Mesendoderm (in vitro differentiated cells): ENCODE data around the gene AHI1.
"Not testable (repeated sequence)": the region's sequence is repeated elsewhere in the genome, so short reads cannot be mapped to it uniquely, and the experiment has no call there.

ENCODE experiments used
- DNase-seq: peaks from one replicate; pipeline ENCODE4 v3.0.0; 2013
- H2AK5ac ChIP-seq: 2 replicates; pipeline ENCODE4 v1.6.1; 2013; ENCODE audit warnings: low read length, inconsistent platforms
- H2BK120ac ChIP-seq: 2 replicates; pipeline ENCODE4 v1.6.1; 2013; ENCODE audit warnings: low read depth, mild to moderate bottlenecking, low read length, moderate library complexity, mixed read lengths
- H2BK15ac ChIP-seq: replicated peaks from 2 replicates; pipeline ENCODE4 v1.6.1; 2013; ENCODE audit warnings: low read depth, mild to moderate bottlenecking, moderate library complexity
- H2BK5ac ChIP-seq: 2 replicates; pipeline ENCODE4 v1.6.1; 2013; ENCODE audit warnings: low read length, inconsistent platforms
- H3K18ac ChIP-seq: 2 replicates; pipeline ENCODE4 v1.6.1; 2013; ENCODE audit warnings: mild to moderate bottlenecking, low read length, mixed read lengths
- H3K23ac ChIP-seq: one replicate; pipeline ENCODE4 v1.6.1; 2013; ENCODE audit warnings: low read length
- H3K27ac ChIP-seq: 2 replicates; pipeline ENCODE4 v1.5.1; 2013; ENCODE audit warnings: low read depth, mild to moderate bottlenecking, inconsistent platforms, low read length, moderate library complexity
- H3K27me3 ChIP-seq: 2 replicates; pipeline ENCODE4 v1.6.1; 2013; ENCODE audit warnings: low read length, control low read depth, mild to moderate bottlenecking, inconsistent platforms; ENCODE audit not compliant: insufficient read depth, poor library complexity
- H3K36me3 ChIP-seq: 2 replicates; pipeline ENCODE4 v1.6.1; 2013; ENCODE audit warnings: low read length, inconsistent platforms; ENCODE audit not compliant: control insufficient read depth, insufficient read depth
- H3K4ac ChIP-seq: one replicate; pipeline ENCODE4 v1.6.1; 2013; ENCODE audit warnings: low read depth, mild to moderate bottlenecking, low read length, moderate library complexity
- H3K4me1 ChIP-seq: 2 replicates; pipeline ENCODE4 v1.6.1; 2013; ENCODE audit warnings: low read depth, low read length, inconsistent platforms; ENCODE audit not compliant: control insufficient read depth
- H3K4me2 ChIP-seq: 2 replicates; pipeline ENCODE4 v1.6.1; 2013; ENCODE audit warnings: low read length
- H3K4me3 ChIP-seq: 2 replicates; pipeline ENCODE4 v1.5.1; 2013; ENCODE audit warnings: mild to moderate bottlenecking, low read length
- H3K56ac ChIP-seq: one replicate; pipeline ENCODE4 v1.6.1; 2013; ENCODE audit warnings: low read length
- H3K79me1 ChIP-seq: 2 replicates; pipeline ENCODE4 v1.6.1; 2013; ENCODE audit warnings: low read length, inconsistent platforms
- H3K79me2 ChIP-seq: 2 replicates; pipeline ENCODE4 v1.6.1; 2013; ENCODE audit warnings: mild to moderate bottlenecking, low read length; ENCODE audit not compliant: control insufficient read depth, insufficient read depth
- H3K9ac ChIP-seq: 2 replicates; pipeline ENCODE4 v1.6.1; 2013; ENCODE audit warnings: low read length, inconsistent platforms
- H4K5ac ChIP-seq: one replicate; pipeline ENCODE4 v1.6.1; 2013; ENCODE audit warnings: low read length
- H4K8ac ChIP-seq: one replicate; pipeline ENCODE4 v1.6.1; 2013; ENCODE audit warnings: low read depth, mild to moderate bottlenecking, control low read depth, low read length, moderate library complexity
- WGBS: extraction: QIAGEN DNeasy Blood & Tissue Kit; methylation state at CpG from one replicate; pipeline ENCODE4 v1.1.7; 2013; ENCODE audit warnings: low lambda C conversion rate, missing lambda C conversion rate; ENCODE audit not compliant: insufficient coverage; ENCODE audit errors: extremely low coverage; 5-methylcytosine and 5-hydroxymethylcytosine counted together

AHI1 gene

GRCh38 chr6:135379647-135380046, 117.9 kb downstream of the AHI1 start:
- Histone ChIP-seq H4K8ac (no peak overlapping the region), H3K27me3 (no peaks in the 10 kb centered on the region), H2BK15ac (no peak overlapping the region), H2BK5ac (no peak overlapping the region), H3K23ac (no peak overlapping the region), H3K9ac (no peak overlapping the region), H3K18ac (no peak overlapping the region), H2BK120ac (no peak overlapping the region), H3K4me2 (no peak overlapping the region), H3K56ac (no peak overlapping the region), H2AK5ac (no peak overlapping the region), H3K27ac (no peak overlapping the region), H3K4ac (no peak overlapping the region), H3K4me1 (no peaks in the 10 kb centered on the region), H3K79me2 (no peaks in the 10 kb centered on the region), H3K36me3 (no peaks in the 10 kb centered on the region), H3K79me1 (no peaks in the 10 kb centered on the region), H4K5ac (no peak overlapping the region), H3K4me3 (no peak overlapping the region)
- DNase-seq = no peak

- H3K79me2 ChIP-seq = no peaks in the 10 kb centered on the region
- no peak overlapping the region for H2BK5ac ChIP-seq
- H3K18ac ChIP-seq = no peak overlapping the region
- DNase-seq = no peak
- H3K56ac ChIP-seq = no peak overlapping the region
- H3K27me3 ChIP-seq = no peaks in the 10 kb centered on the region
- H3K36me3 ChIP-seq = no peaks in the 10 kb centered on the region
- H4K5ac ChIP-seq = no peak overlapping the region
- no peak overlapping the region for H2BK120ac ChIP-seq
- H2BK15ac ChIP-seq = no peak overlapping the region
- H3K4me1 ChIP-seq = no peaks in the 10 kb centered on the region
- no peak overlapping the region for H3K4ac ChIP-seq
- no peaks in the 10 kb centered on the region for H3K79me1 ChIP-seq
- H4K8ac ChIP-seq = no peak overlapping the region
- no CpG with 5 or more reads among the region's 2 CpGs for WGBS
- H3K27ac ChIP-seq = no peak overlapping the region
- no peak overlapping the region for H3K4me2 ChIP-seq
- no peak overlapping the region for H2AK5ac ChIP-seq
- no peak overlapping the region for H3K23ac ChIP-seq
- H3K4me3 ChIP-seq = no peak overlapping the region
- no peak overlapping the region for H3K9ac ChIP-seq
These were observed 124.8 kb downstream of the AHI1 start for GRCh38 chr6:135372758-135373157.

GRCh38 chr6:135363622-135364021, 133.9 kb downstream of the AHI1 start:
- not testable (repeated sequence) for H3K36me3 ChIP-seq, H3K56ac ChIP-seq, H3K4me1 ChIP-seq, H3K4me3 ChIP-seq, H3K27me3 ChIP-seq, H3K27ac ChIP-seq, H3K4me2 ChIP-seq, H3K9ac ChIP-seq, H3K23ac ChIP-seq, H3K79me2 ChIP-seq, H4K5ac ChIP-seq, H4K8ac ChIP-seq, H2BK5ac ChIP-seq, H3K4ac ChIP-seq, H2AK5ac ChIP-seq, H3K18ac ChIP-seq, H2BK15ac ChIP-seq, H2BK120ac ChIP-seq, H3K79me1 ChIP-seq, DNase-seq
- no CpG with 5 or more reads among the region's 39 CpGs for WGBS

- no peak overlapping the region for H3K23ac ChIP-seq
- no peaks in the 10 kb centered on the region for H3K36me3 ChIP-seq
- no peak overlapping the region for H3K9ac ChIP-seq
- no peak overlapping the region for H3K56ac ChIP-seq
- H3K4me2 ChIP-seq = no peak overlapping the region
- H3K4me3 ChIP-seq = no peak overlapping the region
- H3K79me1 ChIP-seq = no peaks in the 10 kb centered on the region
- no peak overlapping the region for H4K8ac ChIP-seq
- no peak overlapping the region for H3K18ac ChIP-seq
- H3K79me2 ChIP-seq = no peaks in the 10 kb centered on the region
- no peak overlapping the region for H4K5ac ChIP-seq
- no peak overlapping the region for H2BK5ac ChIP-seq
- H3K27me3 ChIP-seq = no peaks in the 10 kb centered on the region
- H3K27ac ChIP-seq = no peak overlapping the region
- no peak overlapping the region for H2AK5ac ChIP-seq
- WGBS = no CpG with 5 or more reads among the region's 4 CpGs
- H2BK120ac ChIP-seq = no peak overlapping the region
- no peak overlapping the region for H3K4ac ChIP-seq
- no peak for DNase-seq
- no peaks in the 10 kb centered on the region for H3K4me1 ChIP-seq
- H2BK15ac ChIP-seq = no peak overlapping the region
These were observed 135.4 kb downstream of the AHI1 start for GRCh38 chr6:135362124-135362523.

GRCh38 chr6:135360222-135360621, 137.3 kb downstream of the AHI1 start:
- Histone ChIP-seq H3K79me2 (no peaks in the 10 kb centered on the region), H3K18ac (no peak overlapping the region), H2BK5ac (no peak overlapping the region), H2AK5ac (no peak overlapping the region), H2BK120ac (no peak overlapping the region), H3K4me2 (no peak overlapping the region), H3K27ac (no peak overlapping the region), H4K8ac (no peak overlapping the region), H3K4me1 (no peaks in the 10 kb centered on the region), H3K56ac (no peak overlapping the region), H3K9ac (no peak overlapping the region), H3K4me3 (no peak overlapping the region), H4K5ac (no peak overlapping the region), H3K23ac (no peak overlapping the region), H3K4ac (no peak overlapping the region), H3K36me3 (no peaks in the 10 kb centered on the region), H3K79me1 (no peaks in the 10 kb centered on the region), H3K27me3 (no peaks in the 10 kb centered on the region), H2BK15ac (no peak overlapping the region)
- no peak for DNase-seq
- no CpG with 5 or more reads among the region's 2 CpGs for WGBS

GRCh38 chr6:135358985-135359384, 138.6 kb downstream of the AHI1 start:
- Histone ChIP-seq H3K4me1 (no peaks in the 10 kb centered on the region), H3K27ac (no peak overlapping the region), H2BK120ac (no peak overlapping the region), H3K56ac (no peak overlapping the region), H3K79me2 (no peaks in the 10 kb centered on the region), H4K8ac (no peak overlapping the region), H3K18ac (no peak overlapping the region), H4K5ac (no peak overlapping the region), H2BK15ac (no peak overlapping the region), H3K79me1 (no peaks in the 10 kb centered on the region), H2AK5ac (no peak overlapping the region), H3K9ac (no peak overlapping the region), H3K4ac (no peak overlapping the region), H3K27me3 (no peaks in the 10 kb centered on the region), H3K23ac (no peak overlapping the region), H3K36me3 (no peaks in the 10 kb centered on the region), H3K4me2 (no peak overlapping the region), H3K4me3 (no peak overlapping the region), H2BK5ac (no peak overlapping the region)
- no CpG with 5 or more reads among the region's 2 CpGs for WGBS
- DNase-seq = no peak
